ENCODE measurements around the gene DMRT1.

DMRT1 gene

DNA sequence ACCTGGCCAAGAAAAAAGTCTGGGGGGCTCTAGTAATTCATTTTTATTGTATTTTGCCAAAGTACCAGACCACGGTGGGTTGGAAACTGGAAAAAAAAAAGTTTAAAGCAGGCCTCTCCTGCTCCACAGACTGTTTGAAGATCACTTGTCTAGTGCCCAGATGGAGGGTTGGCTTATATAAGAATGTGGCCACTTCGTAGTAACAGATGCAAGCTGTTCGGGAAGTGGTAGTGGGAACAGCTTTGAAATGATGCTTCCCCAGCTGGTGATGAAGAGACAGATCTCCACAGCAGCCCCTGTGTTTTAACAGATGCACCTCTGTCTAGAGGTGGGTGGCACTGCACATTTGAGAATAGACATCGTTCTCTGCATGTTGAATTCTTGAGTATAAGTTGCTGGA is 80.7 kb downstream of the DMRT1 start:
- DNase-seq (ENCODE audit: low spot score) (no peak), FAIRE-seq (no peak)

DNA sequence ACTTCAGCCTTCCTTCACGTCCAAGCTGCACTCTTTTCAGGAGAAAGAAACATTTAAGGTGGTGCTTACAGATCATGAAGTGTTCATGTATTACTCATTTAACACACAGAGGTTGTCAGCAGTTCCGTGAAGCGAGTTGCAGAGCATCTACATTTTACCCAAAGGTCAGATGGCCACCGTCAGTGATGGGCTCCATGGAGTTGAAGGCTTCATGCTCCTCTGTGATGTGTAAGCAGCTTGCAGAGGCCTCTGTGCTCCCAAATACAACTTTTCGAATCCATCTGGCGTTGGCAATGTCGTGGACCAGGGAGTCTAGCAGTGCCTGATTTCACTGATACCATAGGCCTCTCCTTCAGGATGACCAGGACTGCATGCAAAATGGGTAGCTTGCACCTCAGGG is 81.2 kb downstream of the DMRT1 start:
- FAIRE-seq (no peak), DNase-seq (ENCODE audit: low spot score) (no peak)

DNA sequence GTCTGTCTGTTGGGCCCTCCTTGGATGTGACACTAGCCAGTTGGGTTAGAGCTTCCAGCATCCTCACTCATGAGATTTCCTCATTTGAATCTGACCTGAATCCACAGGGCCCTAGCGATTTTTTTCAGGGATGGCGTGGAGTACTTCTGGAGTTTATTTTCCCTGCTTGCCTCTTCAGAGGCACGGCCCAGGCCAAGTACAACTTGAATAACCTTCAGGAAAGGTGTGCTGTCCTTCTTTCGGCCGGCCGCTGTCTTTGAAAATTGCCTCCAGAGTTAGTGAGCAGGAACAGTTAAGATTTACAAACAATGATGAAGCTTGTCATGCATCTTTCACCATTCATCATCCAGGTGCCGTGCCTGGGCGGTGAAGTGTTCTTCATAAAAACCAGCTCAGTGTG is 85.5 kb downstream of the DMRT1 start:
- DNase-seq (ENCODE audit: low spot score) (no peak), FAIRE-seq (no peak)

DNA sequence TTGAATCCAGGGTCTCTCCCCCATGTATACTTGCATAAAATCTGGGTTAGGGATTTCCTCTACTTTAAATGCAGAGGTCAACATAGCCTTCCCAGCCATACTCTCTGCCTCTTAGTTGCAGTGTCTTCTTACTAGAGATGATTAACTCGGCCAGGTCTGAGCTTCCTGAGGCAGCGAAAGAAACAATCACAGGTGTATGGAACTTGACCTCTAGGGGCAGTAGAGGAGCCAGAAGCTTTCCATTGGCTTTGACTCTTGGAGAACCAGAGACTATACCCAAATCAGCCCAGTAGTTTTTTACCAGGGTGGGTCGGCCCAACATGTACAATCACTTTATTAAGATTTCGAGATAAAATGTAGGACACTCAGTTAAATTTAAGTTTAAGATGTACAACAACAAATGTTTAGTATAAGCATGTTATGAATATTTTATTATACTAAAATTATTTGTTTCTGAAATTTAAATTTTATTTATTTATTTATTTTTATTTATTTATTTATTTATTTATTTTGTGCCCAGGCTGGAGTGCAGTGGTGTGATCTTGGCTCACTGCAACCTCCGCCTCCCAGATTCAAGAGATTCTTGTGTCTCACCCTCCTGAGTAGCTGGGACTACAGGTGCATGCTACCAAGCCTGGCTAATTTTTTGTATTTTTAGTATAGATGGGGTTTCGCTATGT is 87.0 kb downstream of the DMRT1 start:
- no peak for FAIRE-seq
- DNase-seq (ENCODE audit: low spot score) = peak; percentile 23

DNA sequence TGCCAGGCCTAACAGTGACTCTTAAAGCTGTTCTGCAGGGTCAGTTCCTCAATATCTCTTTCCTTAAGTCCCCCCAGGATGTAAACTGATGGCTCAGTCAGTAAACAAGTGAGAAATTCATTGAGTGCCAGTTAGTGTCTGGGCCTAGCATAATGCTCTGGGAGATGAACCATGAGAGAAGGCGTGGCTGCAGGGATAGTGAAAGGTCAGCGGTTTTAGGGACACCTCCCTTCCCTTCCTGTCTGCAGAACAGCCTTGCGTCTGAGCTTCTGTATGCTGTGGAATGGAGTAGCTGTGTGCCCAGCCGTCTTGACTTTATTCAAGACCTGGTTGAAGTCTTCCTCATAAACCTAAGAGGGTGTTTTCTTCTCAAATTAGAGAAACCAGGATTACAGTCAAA is 88.2 kb downstream of the DMRT1 start:
- no peak for DNase-seq (ENCODE audit: low spot score)
- FAIRE-seq = no peak

DNA sequence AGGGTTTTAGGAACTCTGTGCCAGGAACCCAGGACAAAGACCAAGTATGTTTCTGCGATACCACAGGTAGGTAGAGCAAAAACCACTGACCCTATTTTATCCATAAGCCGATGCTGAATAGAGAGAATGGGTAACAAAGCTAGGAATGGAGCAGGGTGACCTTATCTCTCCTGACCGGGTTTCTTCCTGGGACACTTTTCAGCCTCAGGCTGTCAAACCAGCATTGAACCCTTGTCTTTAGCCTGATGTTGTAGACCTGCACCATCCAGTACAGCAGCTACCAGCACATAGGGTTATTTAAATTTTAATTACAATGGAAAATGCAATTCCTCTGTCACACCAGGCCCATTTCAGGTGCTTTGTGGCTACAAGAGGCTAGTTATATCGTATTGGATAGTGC is 91.9 kb downstream of the DMRT1 start:
- no peak for FAIRE-seq
- no peak for DNase-seq (ENCODE audit: low spot score)

DNA sequence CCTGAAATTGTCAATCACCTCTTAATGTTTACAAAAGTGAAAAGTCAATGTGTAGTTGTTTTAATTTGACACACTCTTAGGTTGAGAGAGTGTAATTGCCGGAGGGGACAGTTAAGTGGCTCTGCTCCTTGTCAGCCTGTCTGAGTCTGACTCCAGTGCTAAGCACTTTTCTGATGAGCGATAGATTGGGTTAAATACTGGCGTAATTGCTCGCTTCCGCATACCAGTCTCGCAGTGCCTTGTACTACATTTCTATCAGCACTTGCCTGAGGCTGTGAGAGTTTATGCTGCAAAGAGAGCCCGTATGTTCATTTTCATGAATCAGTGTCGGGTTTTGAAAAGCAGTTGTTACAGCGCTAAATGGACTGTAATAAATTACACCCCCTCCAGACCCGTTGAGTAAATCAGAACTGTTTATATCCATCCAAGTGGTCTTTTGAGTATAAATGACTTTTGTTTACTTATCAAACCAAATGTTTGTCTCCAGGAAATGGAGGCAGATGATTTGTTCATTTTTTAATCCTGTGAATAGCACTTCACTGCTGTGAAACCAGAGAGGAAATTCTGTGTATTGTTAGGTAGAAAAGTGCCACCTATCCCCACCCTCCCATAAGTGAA is 94.0 kb downstream of the DMRT1 start:
- FAIRE-seq = no peak
- no peak for DNase-seq (ENCODE audit: low spot score)

DNA sequence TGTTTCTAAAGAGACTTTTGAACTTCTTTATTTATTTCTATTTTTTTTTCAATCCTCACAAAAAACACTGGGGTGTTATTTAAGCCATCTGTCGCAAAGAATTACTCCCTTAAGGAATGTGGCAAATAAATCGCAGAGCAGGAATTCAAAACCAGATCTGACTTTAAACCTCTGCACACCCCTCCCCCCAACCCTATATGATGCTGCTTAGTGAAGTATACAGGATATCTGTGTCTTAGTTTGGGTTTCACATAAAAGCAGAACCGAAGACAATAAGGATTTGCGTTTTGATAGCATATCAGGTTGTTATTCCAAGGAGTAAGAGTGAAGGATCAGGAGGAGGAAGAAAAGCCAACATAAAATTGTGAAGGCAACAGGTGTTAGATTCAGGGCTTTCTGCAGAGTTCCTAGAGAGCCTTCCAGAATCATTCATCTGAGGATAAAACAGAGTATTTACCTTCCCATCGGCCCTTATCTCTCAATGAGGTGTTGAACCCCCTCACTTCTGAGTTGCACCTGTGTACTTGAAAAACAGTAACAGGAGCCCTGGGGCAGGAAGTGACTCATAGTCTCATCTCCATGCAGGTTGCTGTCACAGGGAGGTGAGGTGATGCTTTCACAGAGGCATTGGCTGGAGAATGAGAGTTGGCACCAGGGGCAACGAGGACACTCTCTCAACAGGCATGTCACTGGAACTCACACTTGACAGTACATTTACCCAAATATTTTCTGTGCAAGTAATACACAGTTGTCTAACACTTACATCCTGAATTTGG is 101.5 kb downstream of the DMRT1 start:
- no peak for FAIRE-seq
- no peak for DNase-seq (ENCODE audit: low spot score)

DNA sequence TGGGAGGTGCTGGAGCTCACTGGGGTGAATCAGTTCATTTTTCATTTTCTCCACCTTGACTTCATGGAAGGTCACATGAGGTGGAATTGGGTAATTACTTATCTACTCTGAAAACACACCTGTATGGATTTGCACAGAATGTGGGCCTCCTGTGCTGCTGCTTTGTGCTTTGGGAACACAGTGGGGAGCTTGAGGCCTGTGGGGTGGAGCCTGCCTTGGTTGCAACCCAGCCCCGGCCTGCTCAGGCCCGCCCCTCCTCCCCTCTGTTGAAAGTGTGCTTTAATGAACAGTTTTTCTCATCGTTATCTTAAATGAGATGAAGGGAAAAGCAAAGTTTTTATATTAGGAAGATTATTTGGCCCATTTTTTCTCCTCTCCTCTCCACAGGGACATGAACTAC is 106.5 kb downstream of the DMRT1 start:
- DNase-seq (ENCODE audit: low spot score) (no peak), FAIRE-seq (no peak)

DNA sequence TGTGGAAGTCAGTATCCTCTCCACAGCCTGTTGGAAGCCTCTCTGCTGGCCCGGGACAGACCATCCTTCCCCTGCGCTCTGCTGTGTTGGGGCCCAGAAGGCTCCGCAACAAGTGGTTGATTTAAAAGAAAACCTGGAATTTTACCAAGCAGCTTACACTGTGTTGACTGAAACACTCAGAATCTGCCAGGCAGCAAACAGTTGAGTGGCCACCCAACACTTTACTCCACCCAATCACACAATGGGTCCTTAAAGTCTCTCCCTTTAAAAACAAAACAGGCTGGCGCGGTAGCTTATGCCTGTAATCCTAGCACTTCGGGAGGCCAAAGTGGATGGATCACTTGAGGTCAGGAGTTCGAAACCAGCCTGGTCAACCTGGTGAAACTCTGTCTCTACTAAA is 107.0 kb downstream of the DMRT1 start:
- FAIRE-seq (no peak), DNase-seq (ENCODE audit: low spot score) (no peak)

DNA sequence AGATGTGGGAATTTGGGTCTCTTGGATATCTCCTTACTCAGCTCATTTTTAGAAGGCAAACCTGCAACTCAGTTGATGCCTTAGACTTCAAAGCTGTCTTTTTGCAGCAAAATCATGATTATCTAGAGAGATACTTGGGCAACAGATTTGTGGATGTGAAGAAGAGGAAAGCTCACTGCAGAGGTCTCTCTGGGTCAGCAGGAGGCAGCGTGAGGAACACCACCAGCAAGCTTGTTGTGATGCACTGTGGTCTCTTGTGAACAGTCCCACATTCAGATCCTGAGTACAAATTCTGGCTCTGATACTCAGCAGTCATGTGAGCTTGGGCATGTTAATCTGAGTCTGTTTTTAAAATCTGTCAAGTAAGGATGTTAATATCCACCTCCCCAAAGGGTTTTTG is 108.6 kb downstream of the DMRT1 start:
- no peak for FAIRE-seq

DNA sequence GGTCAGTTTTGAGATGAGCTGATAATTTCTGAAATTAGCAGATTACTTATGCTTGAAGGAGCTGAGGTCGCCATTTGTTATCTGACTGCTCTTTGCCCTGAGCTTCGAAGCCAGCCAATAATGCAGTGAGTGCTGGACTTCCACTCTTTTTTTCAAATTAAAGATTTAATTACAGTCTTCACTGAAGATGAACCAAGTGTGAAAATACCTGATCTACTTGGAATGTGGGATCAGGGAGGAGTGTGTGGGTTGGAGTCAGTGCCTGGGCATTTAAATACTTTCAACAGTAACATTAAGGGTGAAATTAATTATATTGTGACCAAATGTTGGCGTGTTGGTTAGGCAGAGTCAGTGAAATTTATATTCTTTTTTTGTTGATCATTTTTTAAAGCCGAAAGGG is 111.0 kb downstream of the DMRT1 start:
- DNase-seq (ENCODE audit: low spot score) (no peak), FAIRE-seq (no peak)

More for the DNA sequence above, 108.6 kb downstream of the DMRT1 start:
- DNase-seq (ENCODE audit: low spot score) = no peak

DNA sequence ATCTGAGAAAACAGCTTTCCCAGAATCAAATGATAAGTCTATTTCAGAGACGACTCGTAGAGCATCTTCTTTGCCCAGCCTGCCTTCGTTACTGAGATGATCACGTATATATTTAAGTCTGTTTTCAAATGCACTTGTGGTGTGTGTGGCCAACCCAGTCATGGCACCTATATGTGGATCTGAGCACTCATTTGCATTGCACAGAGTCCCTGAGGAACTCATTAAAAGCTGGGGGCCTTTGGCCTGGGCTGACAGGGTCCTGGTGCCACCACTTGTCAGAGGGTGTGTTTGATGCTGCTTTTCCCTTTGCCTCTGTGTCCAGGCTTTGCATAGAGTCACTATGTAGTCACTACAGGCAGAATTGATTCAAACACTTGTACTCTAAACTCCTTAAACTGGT is 117.6 kb downstream of the DMRT1 start:
- no peak for DNase-seq (ENCODE audit: low spot score)
- FAIRE-seq = no peak

DNA sequence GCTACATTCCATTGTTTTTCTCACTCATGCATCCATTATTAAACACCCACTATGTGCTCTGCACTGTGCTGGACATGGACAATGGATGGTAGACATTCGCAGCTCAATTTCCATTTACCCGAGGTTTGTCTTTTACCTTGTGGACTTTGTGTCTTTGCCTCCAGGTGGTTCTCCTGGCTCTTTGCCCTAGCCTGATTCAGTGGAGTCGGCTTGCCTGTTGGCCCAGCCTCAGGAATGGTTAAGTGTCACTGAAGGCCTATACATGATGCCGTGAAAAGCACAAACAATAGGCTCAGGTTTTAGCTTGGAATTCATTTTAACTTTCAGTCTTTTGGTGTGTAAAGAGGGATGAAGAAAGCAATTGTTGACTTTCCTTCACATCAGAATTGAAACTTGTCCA is 118.4 kb downstream of the DMRT1 start:
- no peak for FAIRE-seq
- DNase-seq (ENCODE audit: low spot score) = no peak

DNA sequence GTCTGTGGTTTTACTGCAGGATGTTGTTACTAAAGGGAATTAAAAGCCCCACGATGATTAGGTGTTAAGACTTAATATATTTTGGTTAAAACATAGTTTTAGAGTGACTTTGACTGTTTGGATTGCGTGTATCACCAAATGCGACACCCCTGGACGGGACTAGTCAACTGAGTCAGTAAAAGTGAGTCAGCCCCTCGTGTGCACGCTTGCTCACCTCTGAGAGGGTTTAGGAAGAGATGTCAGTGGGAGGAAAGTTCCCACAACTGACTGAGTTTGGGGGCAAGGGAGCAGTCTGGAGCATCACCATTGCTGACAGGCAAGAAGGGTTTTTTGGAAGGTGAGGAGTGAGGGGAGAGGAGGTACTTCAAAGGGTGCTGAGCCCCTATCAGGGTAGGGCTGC is 120.5 kb downstream of the DMRT1 start:
- FAIRE-seq (no peak), DNase-seq (ENCODE audit: low spot score) (no peak)

DNA sequence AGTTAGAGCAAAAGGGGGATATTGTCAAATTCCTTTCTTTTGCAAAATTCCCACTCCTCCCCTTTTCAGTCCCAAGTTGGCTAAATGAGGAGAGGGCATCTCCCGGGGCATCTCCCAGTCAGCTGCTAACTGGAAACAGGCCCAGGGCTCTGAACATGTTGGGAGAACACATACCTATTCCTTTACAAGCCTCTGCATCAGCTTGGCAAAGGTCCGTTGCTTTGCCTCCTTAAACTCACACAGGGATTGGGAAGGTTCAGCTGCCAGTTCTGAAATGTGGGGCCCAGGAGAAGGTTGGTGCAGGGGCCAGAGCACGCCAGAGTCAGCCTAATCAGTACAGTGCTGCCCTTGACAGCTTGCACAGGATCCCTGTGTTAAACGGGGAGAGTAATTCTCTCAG is 124.0 kb downstream of the DMRT1 start:
- no peak for DNase-seq (ENCODE audit: low spot score)
- FAIRE-seq = no peak

DNA sequence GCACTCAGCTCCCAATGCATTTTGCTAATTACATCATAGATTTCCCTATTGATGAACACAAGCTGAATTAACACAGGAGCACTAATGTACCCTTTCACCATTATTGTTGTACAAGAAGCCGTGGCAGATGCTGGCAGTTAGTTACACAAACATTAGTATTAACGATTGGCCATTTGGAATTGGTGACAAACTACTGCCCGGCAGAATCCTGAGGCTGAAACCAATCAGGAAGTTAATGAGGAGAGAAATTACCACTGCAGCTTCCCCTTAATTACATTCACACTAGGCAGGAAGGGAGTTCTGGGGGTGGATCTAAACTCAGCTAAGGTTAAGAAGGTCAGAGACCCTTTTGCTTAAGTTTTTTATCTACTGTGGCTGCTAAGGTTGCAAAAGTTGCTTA is 125.4 kb downstream of the DMRT1 start:
- no peak for FAIRE-seq
- DNase-seq (ENCODE audit: low spot score) = no peak

DNA sequence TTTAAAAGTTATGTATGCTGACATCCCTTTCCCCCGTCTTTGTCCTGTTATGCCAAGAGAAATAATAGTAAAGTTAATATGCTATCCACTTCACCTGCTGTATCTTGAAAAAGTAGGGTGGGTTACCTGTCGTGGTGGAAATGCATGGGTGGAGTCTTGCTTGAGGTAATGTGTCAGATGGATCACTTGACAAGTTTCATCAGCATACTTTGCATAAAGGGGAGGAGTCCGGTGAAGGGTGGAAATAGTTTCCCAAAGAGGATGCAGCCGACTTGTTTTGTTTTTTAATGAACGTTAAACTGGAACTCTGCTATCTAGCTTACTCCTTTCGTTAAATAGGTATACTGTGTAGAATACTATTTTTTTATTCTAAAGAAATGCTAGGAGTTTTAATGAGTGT is 125.9 kb downstream of the DMRT1 start:
- DNase-seq (ENCODE audit: low spot score) = no peak
- FAIRE-seq = no peak

DNA sequence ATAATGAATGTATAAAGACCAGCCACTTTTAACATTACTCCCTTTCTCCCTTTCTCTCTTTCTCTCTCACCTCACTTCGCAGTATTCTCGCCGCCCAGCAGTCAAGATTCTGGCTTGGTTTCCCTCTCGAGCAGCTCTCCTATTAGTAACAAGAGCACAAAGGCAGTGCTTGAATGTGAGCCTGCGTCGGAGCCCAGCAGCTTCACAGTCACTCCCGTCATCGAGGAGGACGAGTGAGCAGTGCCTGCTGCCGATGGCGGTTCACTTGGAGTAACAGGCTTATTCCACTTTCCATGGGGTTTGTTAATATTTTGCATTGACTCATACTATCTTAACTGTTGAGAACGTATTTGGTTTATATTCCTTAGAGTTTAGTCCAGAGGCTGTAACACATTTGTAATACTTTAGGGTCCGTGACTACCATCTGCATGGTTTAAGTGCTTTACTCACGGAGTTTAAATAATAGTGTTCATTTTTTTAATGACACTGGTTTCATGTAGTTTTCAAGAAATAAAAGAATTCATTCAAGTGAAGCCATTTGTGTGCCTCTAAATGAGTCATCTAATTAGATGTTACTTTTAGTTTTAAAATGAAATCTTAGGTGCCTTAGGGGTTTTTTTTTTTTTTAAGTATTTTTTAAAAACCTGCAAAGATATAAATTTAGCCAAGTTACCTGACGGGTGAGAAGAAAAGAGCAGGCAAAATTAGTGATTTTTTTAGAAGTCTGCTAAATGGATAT is 126.6 kb downstream of the DMRT1 start:
- no peak for DNase-seq (ENCODE audit: low spot score)
- FAIRE-seq = no peak

DNA sequence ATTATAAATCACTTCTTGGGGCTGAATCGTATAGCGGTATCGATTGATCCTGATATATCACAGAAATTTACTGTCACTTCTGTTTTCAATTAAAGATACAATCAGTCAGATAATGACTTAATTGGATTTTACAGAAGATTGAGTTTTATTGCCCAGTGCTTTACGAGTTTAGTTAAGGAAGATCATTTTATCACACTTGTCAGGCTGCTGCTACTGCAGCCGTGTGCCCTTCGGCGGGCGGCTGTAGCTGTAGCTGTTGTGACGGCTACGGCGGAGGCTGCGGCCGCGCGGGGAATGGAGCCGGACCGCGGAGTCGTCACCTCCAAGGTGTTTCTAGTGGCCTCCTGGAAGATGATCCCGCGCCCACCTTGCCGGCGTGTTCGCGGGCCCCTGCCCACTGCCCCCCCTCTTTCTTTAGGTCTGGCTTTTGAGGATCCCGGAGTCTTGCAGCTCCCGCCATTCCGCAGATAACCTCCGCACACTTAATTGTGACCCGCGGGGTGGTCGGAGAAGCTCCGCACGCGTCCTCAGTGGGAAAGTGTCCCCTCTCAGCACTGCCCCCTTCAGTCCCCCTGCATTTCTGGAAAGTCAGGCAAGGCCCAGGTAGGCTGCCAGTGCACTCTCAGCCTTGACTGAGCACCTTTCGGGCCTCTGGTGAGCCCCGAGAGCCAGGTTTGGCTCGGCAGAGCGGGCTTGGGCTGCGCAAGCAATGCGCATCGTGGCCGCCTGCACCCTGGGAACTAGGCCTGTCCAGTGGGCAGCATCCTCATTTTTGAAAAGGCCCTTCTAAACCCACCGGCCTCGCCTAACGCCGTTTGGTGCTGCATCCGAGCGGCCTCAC is 128.0 kb downstream of the DMRT1 start:
- no peak for FAIRE-seq
- no peak for DNase-seq (ENCODE audit: low spot score)
